ENCODE results near the gene SPTBN4. TPM values are rescaled to one million over a fixed set of nuclear protein-coding genes. Genes with fewer than 3 reads are reported as not detected.

Gene SPTBN4
- total and polyA plus RNA-seq, 10 of the 15 experiments (the other 5 are each of a cell fraction or from before 2014, with no cell fraction given) = 0.04 to 1.1 (median 0.34) TPM; not detected in 1

DNA sequence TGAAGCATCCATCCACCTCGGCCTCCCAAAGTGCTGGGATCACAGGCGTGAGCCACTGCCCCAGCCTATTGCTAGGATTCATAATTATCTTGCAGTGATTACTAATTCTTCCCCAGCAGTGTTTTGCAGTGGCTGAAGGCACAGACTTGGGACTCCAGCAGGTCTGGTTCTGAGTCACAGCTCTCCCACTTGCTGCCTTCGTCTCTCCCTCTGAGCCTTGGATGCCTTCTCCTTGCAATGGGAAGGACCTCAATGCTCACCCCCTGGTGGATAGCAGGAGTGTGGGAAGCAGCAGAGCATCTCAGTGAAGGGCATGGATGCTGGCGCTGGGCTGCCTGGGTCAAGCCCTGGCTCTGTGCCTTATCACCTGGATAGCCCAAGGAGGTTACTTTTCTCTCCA is 72.3 kb downstream of the SPTBN4 start:
- ChIA-PET SMC1A (ENCODE audit: uncharacterized antibody, unreplicated experiment) (no interaction called here), RAD21 (ENCODE audit: unreplicated experiment) (no interaction called here), POLR2A (no interaction called here), CTCF (no interaction called here)
- Histone ChIP-seq H3K4me3 (no peak overlapping the region), H3K9me3 (replicated peaks; ENCODE audit: control insufficient read depth, insufficient read depth, low read length) (no peaks in the 10 kb centered on the region; the same call in 2 of the 3 replicates), H4K20me1 (ENCODE audit: control insufficient read depth, insufficient read depth) (no peaks in the 10 kb centered on the region), H2AFZ (ENCODE audit: control insufficient read depth, low read depth, low read length) (no peak overlapping the region), H3K4me2 (ENCODE audit: control insufficient read depth, insufficient read depth) (no peak overlapping the region), H3K27ac (ENCODE audit: control insufficient read depth, insufficient read depth) (no peak overlapping the region), H3K4me1 (ENCODE audit: control insufficient read depth, insufficient read depth, low read length) (no peaks in the 10 kb centered on the region), H3K79me2 (ENCODE audit: control insufficient read depth, insufficient read depth, low read length) (no peaks in the 10 kb centered on the region), H3K27me3 (replicated peaks in 1 of 2; ENCODE audit: control insufficient read depth in 2 of 2, insufficient read depth in 2 of 2, low read length in 1 of 2) (peaks cover 0 to 2% of the 10 kb centered on the region in 2 experiments; a peak in 1 of 4 replicates), H3K36me3 (ENCODE audit: control insufficient read depth in 2 of 2, insufficient read depth in 2 of 2, low read length in 1 of 2) (no peaks in the 10 kb centered on the region), H3K9ac (ENCODE audit: control insufficient read depth, insufficient read depth, low read length) (no peak overlapping the region)
- in situ Hi-C loops (cut with MboI) = no loop called here
- no TSS peak for BruUV-seq (replicated peaks)
- 21% methylated on average over 4 of the region's 4 CpGs for WGBS (ENCODE audit: insufficient coverage, insufficient replicate concordance, low lambda C conversion rate, missing lambda C conversion rate)
- ATAC-seq = no peak
- FAIRE-seq = no peak
- intact Hi-C loops (cut with micrococcal nuclease; ENCODE audit: unreplicated experiment) = no loop called here
- no peak for DNase-seq (ENCODE audit: low read depth, low spot score)
- TF ChIP-seq, protein P1, sequence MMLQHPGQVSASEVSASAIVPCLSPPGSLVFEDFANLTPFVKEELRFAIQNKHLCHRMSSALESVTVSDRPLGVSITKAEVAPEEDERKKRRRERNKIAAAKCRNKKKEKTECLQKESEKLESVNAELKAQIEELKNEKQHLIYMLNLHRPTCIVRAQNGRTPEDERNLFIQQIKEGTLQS (IDR thresholded peaks at IDR 0.05; ENCODE audit: borderline replicate concordance, extremely low read depth, low read depth, low read length) = no peak
- TF ChIP-seq SUPT20H (IDR thresholded peaks at IDR 0.05; ENCODE audit: borderline replicate concordance, control insufficient read depth, low read depth, low read length) = no peak
- no peak for TF ChIP-seq CHD2 (IDR thresholded peaks at IDR 0.05; ENCODE audit: borderline replicate concordance, low read depth, low read length)
- TF ChIP-seq NFYA (IDR thresholded peaks at IDR 0.05; ENCODE audit: borderline replicate concordance, low read depth, low read length) = no peak
- TF ChIP-seq BCL11A (IDR thresholded peaks at IDR 0.05; ENCODE audit: low read depth, low read length) = no peak
- no peak for TF ChIP-seq SMARCA5 (IDR thresholded peaks at IDR 0.05)
- TF ChIP-seq RCOR1 (conservative IDR thresholded peaks at IDR 0.05; ENCODE audit: low read depth, low read length) = no peak
- no peak for TF ChIP-seq MEF2A (IDR thresholded peaks at IDR 0.05; ENCODE audit: insufficient read depth, low read depth, low read length)
- no peak for TF ChIP-seq TCF3 (IDR thresholded peaks at IDR 0.05; ENCODE audit: borderline replicate concordance, insufficient read depth, low read depth, low read length)
- TF ChIP-seq, protein P2, sequence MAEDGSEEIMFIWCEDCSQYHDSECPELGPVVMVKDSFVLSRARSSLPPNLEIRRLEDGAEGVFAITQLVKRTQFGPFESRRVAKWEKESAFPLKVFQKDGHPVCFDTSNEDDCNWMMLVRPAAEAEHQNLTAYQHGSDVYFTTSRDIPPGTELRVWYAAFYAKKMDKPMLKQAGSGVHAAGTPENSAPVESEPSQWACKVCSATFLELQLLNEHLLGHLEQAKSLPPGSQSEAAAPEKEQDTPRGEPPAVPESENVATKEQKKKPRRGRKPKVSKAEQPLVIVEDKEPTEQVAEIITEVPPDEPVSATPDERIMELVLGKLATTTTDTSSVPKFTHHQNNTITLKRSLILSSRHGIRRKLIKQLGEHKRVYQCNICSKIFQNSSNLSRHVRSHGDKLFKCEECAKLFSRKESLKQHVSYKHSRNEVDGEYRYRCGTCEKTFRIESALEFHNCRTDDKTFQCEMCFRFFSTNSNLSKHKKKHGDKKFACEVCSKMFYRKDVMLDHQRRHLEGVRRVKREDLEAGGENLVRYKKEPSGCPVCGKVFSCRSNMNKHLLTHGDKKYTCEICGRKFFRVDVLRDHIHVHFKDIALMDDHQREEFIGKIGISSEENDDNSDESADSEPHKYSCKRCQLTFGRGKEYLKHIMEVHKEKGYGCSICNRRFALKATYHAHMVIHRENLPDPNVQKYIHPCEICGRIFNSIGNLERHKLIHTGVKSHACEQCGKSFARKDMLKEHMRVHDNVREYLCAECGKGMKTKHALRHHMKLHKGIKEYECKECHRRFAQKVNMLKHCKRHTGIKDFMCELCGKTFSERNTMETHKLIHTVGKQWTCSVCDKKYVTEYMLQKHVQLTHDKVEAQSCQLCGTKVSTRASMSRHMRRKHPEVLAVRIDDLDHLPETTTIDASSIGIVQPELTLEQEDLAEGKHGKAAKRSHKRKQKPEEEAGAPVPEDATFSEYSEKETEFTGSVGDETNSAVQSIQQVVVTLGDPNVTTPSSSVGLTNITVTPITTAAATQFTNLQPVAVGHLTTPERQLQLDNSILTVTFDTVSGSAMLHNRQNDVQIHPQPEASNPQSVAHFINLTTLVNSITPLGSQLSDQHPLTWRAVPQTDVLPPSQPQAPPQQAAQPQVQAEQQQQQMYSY (CRISPR knock-in tag; IDR thresholded peaks at IDR 0.05) = no peak
- TF ChIP-seq SRF (IDR thresholded peaks at IDR 0.05; ENCODE audit: low read depth in 2 of 2, low read length in 2 of 2) = no peak
- no peak for TF ChIP-seq TAF1 (IDR thresholded peaks at IDR 0.05; ENCODE audit: borderline replicate concordance, low read depth, low read length)
- TF ChIP-seq KDM1A (IDR thresholded peaks at IDR 0.05; ENCODE audit: borderline replicate concordance) = no peak
- TF ChIP-seq, protein P3, sequence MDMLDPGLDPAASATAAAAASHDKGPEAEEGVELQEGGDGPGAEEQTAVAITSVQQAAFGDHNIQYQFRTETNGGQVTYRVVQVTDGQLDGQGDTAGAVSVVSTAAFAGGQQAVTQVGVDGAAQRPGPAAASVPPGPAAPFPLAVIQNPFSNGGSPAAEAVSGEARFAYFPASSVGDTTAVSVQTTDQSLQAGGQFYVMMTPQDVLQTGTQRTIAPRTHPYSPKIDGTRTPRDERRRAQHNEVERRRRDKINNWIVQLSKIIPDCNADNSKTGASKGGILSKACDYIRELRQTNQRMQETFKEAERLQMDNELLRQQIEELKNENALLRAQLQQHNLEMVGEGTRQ (IDR thresholded peaks at IDR 0.05; ENCODE audit: borderline replicate concordance, low read depth, low read length) = no peak
- no peak for TF ChIP-seq SMAD1 (IDR thresholded peaks at IDR 0.05; ENCODE audit: low read depth, partially characterized antibody)
- no peak for TF ChIP-seq ZNF217 (IDR thresholded peaks at IDR 0.05)
- no peak for TF ChIP-seq DPF2 (IDR thresholded peaks at IDR 0.05)
